ENCODE data around the gene KLKB1.
"Not testable (repeated sequence)": the region's sequence is repeated elsewhere in the genome, so short reads cannot be mapped to it uniquely, and the experiment has no call there.

Gene KLKB1

DNA sequence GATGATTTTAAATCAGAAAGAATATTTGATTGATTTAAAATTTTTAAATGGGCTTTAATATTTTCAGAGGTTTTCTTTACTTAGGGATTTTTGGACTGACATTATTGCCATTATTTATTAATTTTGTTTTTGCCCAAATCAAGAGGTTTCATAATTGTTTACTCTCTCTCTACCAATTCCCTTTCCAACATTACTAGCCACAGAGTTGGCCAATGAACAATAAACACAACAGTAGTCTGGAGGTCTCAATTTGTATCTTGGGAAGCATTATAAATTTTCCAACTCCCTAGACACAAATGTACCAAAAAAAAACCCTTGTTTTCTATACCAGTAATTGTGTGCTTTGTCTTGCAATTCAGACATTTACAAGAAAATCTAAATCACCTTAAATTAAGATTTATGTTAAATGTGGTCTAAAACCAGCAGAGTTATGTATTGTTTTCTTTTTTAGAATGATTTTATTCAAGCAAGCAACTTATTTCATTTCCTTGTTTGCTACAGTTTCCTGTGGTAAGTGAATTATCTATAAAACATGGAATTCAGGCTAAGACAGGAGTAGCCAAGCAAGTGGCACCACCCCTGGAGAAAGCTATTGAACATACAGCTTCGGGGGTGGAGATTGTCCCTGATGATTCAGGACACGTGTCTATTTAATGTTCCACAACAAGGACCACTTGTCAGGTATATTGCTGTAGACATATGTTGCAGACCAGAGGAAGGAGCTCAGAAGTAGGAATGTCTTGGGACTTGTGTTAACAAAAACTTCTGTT lies 622 bp downstream of the KLKB1 start:
- DNase-seq, result no peak

GRCh38 chr4:186228514-186228894 lies 1.2 kb downstream of the KLKB1 start:
- no peak for DNase-seq

DNA sequence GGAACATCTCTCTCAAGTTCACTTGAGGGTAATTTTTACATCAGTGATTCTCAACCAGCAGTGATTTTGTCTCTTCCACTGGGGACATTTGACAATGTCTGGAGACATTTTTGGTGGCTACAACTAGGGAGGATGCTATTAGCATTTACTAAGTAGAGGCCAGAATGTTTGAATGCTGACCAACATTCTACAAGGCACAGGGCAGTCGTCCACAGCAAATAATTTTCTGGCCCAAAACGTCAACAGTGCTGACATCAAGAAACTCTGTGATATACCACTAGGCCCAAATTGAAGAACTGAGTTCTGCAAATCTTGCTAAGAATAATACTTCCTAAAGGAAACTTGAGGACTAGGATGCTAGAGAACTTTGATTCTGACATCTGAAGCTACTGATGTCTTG lies 7.1 kb downstream of the KLKB1 start:
- no peak for DNase-seq

DNA sequence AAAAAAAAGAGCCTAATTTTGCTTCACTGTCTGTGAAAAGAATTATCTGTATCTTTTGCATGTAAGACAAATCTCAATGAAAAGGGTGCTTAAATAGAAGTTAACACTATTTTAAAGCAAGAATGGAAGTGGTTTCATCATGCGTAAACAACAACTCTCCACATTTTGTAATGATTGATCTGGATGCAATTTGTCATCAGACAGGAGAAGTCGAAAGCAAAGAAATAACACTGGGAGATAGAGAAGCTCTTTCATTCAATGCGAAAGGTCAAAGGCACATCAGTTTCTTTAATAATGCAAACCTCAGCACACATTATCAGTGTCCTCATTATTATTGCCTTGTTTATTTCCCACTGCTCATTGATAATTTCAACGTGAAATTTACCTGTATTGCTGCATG lies 8.8 kb downstream of the KLKB1 start:
- no peak for DNase-seq

DNA sequence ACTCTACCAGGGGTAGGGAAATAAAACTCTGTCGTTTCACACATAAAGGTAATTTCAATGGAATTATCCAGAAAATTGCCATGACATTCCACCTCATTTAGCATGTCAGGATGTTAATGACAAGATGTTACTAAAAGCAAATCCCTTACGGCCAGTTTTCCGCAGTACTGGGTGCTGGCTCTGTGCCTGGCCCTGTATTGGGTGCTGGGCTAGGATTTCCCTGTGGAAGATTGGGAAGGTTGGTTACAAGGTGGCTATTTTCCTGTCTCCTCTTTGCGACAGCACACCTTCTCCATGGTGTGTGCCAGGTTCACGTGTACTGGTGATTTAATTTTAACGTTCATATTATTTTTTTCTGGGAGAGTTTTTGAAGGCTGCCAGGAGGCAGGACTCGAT lies 13.1 kb downstream of the KLKB1 start:
- DNase-seq, result no peak

DNA sequence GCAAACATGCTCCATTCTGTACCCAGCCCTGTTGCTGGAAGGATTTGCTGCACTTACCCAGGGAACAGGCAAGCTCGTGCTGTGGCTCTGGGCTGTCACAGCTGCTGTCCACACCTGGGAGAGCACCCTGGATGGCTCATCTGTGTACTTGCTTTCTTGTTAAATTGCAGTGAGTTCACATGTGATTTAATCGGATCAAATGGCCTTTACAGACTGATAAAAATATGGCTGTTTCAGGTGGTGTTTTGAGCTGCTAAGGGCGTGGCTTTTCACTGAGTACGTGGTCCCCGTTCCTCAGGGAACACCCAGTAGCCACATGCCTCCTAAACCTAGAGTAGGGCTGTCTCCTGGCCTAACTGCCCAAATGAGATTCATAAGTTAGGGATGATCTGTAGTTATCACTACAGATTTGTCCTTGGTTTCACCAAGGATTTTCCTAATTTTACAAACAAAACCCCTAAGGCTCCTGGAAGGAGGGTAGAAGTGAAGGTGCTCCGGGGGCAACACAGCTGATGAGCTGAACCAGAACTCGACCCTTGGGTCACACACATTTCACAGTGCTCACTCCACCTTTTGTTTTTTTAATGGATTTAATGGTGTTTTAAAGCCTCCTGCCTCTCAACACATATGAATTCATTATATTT lies 13.7 kb downstream of the KLKB1 start:
- no peak for DNase-seq

GRCh38 chr4:186241616-186242015 lies 14.3 kb downstream of the KLKB1 start:
- no peak for DNase-seq

- not testable (repeated sequence) for DNase-seq
Measured at GRCh38 chr4:186242031-186242430, 14.7 kb downstream of the KLKB1 start.

DNA sequence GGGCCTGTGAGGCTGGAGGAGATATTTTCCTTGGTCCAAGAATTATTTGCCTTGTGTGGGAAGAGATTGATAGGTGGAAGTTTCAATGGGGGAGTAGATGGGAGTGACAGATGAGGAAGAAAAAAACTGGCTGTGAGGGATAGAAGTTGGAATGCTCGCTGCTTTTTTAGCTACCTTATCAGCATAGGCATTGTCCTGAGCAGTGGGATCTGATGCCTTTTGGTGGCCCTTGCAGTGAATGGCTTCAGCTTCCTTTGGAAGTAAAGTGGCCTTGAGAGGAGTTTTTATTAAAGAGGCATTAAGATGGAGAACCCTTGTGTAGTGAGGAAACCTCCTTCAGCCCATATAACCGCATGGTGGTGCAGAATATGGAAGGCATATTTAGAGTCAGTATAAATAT lies 16.0 kb downstream of the KLKB1 start:
- no peak for DNase-seq

DNA sequence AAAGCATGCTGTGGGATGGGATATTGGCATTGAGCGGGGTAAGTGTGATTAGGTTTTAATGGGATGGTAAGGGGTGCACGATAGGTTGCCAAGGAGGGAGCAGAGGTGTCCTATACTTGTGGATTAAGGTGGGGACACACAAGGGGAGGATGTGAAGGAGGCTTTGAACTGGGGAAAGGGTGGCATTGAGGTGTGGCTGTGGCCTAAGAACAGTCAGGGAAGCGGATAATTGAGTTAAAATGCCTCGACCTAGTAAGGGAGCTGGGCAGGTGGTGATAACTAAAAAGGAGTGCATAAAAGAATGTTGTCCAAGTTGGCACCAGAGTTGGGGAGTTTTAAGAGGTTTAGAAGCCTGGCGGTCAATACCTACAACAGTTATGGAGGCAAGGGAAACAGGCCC lies 17.5 kb downstream of the KLKB1 start:
- no peak for DNase-seq

GRCh38 chr4:186247062-186247752 lies 19.9 kb downstream of the KLKB1 start:
- not testable (repeated sequence) for DNase-seq

DNA sequence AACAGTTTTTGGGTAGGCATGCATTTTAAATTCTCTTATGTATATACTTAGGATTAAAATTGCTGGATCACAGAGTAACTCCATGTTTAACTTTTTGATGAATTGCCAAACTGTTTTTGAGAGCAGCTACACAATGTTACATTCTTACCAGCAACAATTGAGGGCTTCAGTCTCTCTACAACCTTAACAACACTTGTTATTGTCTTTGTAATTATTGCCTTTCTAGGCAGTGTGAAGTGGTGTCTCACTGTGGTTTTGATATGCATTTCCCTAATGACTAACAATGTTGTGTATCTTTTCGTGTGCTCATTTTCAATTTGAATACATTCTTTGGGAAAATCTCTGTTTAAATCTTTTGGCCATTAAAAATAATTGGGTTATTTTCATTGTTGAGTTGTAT lies 21.3 kb downstream of the KLKB1 start:
- no peak for DNase-seq

GRCh38 chr4:186249785-186250754 lies 22.8 kb downstream of the KLKB1 start:
- DNase-seq, result no peak

DNA sequence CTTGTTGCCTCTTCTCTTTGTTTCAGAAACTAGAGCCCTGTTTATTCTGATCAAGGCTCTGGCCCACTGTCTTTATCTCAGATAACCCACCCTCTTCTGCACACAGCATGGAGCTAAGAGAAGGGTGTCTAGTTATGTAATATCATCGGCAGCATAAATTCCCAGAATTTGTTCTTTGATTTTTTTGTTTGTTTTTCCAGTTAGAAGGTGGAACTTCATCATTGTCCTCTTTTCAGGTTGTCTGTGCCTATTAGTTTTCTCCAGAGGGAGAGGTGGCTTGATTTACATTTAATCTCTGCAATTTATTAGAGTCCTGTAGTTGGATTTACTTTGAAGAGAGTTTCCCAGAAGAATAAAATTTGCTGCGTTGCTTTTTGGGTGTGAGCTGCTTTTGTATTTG lies 23.5 kb downstream of the KLKB1 start:
- no peak for DNase-seq

GRCh38 chr4:186255122-186255521 lies 27.8 kb downstream of the KLKB1 start:
- DNase-seq, result no peak

GRCh38 chr4:186258216-186258811 lies 31.0 kb downstream of the KLKB1 start:
- DNase-seq, result no peak

- DNase-seq, result no peak
Measured at GRCh38 chr4:186260117-186260503, 32.8 kb downstream of the KLKB1 start.

DNA sequence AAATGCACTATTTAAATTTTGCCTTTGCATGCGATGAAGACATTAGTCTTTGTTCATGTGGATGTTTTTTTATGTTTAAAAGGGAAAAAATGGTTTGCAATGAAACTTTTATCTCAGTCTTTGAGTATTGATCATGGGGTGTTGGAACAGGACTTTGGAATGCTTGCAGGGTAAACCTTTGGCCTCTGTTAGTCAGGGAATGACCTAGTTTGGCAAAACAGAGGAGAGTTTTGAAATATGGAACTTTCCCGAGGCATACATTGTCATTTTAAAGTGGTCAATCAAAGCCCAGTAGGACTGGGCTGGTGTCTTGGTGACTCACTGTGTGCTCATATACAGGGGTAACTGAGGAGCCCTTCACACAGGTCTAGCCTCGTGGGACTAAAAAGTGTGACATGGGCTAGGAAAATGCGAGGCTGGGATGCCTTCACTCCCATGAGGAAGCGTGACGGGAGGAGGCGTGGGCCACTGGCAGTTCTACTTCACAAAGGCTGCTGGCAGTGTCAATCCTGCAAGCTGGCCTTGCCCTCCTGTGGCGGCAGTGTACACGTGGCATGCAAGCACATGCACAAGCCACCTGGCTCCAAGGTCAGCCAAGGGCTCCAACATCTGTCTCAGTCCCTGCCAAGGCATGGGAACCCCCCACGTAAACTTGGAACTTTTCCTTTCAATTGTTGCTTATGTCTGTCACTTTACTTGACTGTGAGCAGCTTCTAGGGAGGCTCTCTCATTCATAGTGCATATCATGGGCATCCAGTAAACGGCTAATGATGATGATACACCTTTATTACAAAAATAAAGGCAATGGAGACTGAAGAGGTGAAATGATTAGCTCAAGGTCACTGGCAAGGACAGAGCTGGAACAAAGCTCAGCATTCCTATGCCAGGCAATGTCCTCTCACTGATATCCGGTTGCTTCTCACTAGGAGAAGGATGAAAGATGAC lies 33.5 kb downstream of the KLKB1 start:
- DNase-seq, result peak; percentile 21

DNA sequence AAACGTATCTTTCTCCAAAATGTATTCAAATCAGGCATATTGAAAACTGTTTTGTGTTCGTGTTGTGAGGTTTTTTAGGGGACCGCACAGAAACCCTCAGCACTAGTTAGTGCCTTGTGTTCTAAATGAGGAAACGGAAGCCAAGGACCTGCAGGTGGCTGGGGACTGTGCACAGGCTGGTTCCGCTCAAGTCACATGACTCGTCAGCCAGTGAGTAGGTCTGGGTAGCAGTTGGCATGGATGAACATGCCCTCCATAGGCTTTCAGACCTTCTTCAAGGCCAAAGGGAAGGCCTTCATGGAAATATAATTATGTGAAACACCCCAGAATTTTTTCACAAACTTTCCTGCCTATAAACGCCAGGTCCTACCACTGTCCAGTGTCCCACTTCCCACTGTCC lies 37.4 kb downstream of the KLKB1 start:
- no peak for DNase-seq

DNA sequence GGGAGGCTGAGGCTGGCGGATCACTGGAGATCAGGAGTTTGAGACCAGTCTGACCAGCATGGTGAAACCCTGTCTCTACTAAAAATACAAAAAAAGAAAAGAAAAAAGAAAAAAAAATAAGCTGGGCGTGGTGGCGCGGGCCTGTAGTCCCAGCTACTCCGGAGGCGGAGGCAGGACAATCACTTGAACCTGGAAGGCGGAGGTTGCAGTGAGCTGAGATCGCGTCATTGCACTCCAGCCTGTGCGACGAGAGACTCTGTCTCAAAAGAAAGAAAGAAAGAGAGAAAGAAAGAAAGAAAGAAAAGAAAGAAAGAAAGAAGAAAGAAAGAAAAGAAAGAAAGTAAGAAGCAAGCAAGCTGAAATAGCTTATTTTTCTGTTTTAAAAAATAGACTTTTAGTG lies 37.9 kb downstream of the KLKB1 start:
- not testable (repeated sequence) for DNase-seq
